MM.1S (cell line): ENCODE data around the gene MMP13.
"Not testable (repeated sequence)": the region's sequence is repeated elsewhere in the genome, so short reads cannot be mapped to it uniquely, and the experiment has no call there.

Experiments
- DNase-seq: peaks from one replicate; pipeline ENCODE4 v3.0.0-alpha.2; 2015
- H2AFZ ChIP-seq: fragments of 300-600 bp; sonication (generic); 2 replicates; pipeline ENCODE4 v1.6.0; 2016; ENCODE audit warnings: antibody characterized with exemption, low read length
- H3F3A ChIP-seq: fragments of 300-600 bp; sonication (generic); 2 replicates; pipeline ENCODE4 v1.6.1; 2016; ENCODE audit warnings: mild to moderate bottlenecking, antibody characterized with exemption, low read length, moderate library complexity, mixed read lengths; ENCODE audit not compliant: insufficient read depth
- H3K27ac ChIP-seq: fragments of 300-600 bp; sonication (generic); 2 replicates; pipeline ENCODE4 v1.5.1; 2016; ENCODE audit warnings: mild to moderate bottlenecking, low read length
- H3K27me3 ChIP-seq: fragments of 300-600 bp; sonication (generic); replicated peaks from 2 replicates; pipeline ENCODE4 v1.6.0; 2016; ENCODE audit warnings: low read length; ENCODE audit not compliant: insufficient read depth
- H3K36me3 ChIP-seq: fragments of 300-600 bp; sonication (generic); replicated peaks from 2 replicates; pipeline ENCODE4 v1.6.1; 2016; ENCODE audit warnings: mild to moderate bottlenecking, low read length, mixed read lengths; ENCODE audit not compliant: insufficient read depth
- H3K4me1 ChIP-seq: fragments of 300-600 bp; sonication (generic); 2 replicates; pipeline ENCODE4 v1.6.1; 2016; ENCODE audit warnings: low read length, mixed read lengths
- H3K4me2 ChIP-seq: fragments of 300-600 bp; sonication (generic); 2 replicates; pipeline ENCODE4 v1.6.0; 2016; ENCODE audit warnings: low read depth, low read length
- H3K4me3 ChIP-seq: fragments of 300-600 bp; sonication (generic); 2 replicates; pipeline ENCODE4 v1.5.1; 2016; ENCODE audit warnings: low read length, mixed read lengths
- H3K79me2 ChIP-seq: fragments of 300-600 bp; sonication (generic); 2 replicates; pipeline ENCODE4 v1.6.1; 2016; ENCODE audit warnings: mixed run types, low read length, mixed read lengths
- H3K9ac ChIP-seq: fragments of 300-600 bp; sonication (generic); 2 replicates; pipeline ENCODE4 v1.6.1; 2016; ENCODE audit warnings: low read length, mixed read lengths
- H3K9me2 ChIP-seq: fragments of 300-600 bp; sonication (generic); replicated peaks from 2 replicates; pipeline ENCODE4 v1.6.1; 2016; ENCODE audit warnings: mild to moderate bottlenecking, low read length, mixed read lengths; ENCODE audit not compliant: insufficient read depth
- H3K9me3 ChIP-seq: fragments of 300-600 bp; sonication (generic); replicated peaks from 2 replicates; pipeline ENCODE4 v1.6.1; 2016; ENCODE audit warnings: mild to moderate bottlenecking, low read length, mixed read lengths; ENCODE audit not compliant: insufficient read depth
- H4K20me1 ChIP-seq: fragments of 300-600 bp; sonication (generic); 2 replicates; pipeline ENCODE4 v1.6.1; 2016; ENCODE audit warnings: mild to moderate bottlenecking, low read length, moderate library complexity, mixed read lengths; ENCODE audit not compliant: insufficient read depth
- EZH2 ChIP-seq: fragments of 300-600 bp; sonication (generic); optimal IDR thresholded peaks from 2 replicates; pipeline ENCODE3; 2017; ENCODE audit warnings: low read depth, mild to moderate bottlenecking, antibody characterized with exemption, low read length, mixed read lengths
- EZH2phosphoT487 ChIP-seq: fragments of 300-600 bp; sonication (generic); IDR thresholded peaks from 2 replicates; pipeline ENCODE4 v1.6.1; 2018; ENCODE audit warnings: antibody characterized with exemption, low read length
- TF ChIP-seq, protein P1 (sequence below): fragments of 300-600 bp; sonication (generic); IDR thresholded peaks from 2 replicates; pipeline ENCODE4 v1.5.1; 2016; ENCODE audit warnings: antibody characterized with exemption, low read length, mixed read lengths

The MMP13 gene

DNA sequence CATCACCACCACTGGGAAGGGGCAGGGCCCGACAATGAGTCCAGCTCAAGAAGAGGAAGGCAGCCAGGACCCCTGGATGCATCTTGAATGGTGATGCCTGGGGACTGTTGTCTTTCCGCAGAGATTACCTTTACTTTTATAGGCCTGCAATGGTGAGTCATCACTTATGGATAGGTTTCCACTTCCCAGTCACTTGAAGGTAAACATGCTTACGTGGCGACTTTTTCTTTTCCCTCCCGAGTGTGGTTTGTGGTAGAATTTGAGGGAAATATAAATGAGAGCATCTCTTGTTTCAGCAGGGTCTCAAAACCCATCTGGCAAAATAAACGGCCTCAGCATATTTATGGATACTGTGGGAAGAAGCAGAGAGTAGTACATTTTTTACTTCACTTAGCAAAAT lies at the start of gene MMP13:
Gene MMP13 (minus strand): TSS at position 109 of the 400 bp plus-strand sequence. CDS start 27 bp downstream, at position 82.
- Histone ChIP-seq H3K27ac (no peak within 1 kb of the TSS), H2AFZ (no peak within 1 kb of the TSS), H3K9me3 (no peaks in the 10 kb centered on the region), H3F3A (no peaks in the 10 kb centered on the region), H3K27me3 (no peaks in the 10 kb centered on the region), H3K4me2 (no peak within 1 kb of the TSS), H3K4me3 (no peak within 1 kb of the TSS), H3K79me2 (no peaks in the 10 kb centered on the region), H3K9me2 (no peaks in the 10 kb centered on the region), H3K4me1 (no peaks in the 10 kb centered on the region), H4K20me1 (no peaks in the 10 kb centered on the region), H3K36me3 (no peaks in the 10 kb centered on the region), H3K9ac (no peak within 1 kb of the TSS)
- TF ChIP-seq EZH2: no peak
- TF ChIP-seq, protein P1, sequence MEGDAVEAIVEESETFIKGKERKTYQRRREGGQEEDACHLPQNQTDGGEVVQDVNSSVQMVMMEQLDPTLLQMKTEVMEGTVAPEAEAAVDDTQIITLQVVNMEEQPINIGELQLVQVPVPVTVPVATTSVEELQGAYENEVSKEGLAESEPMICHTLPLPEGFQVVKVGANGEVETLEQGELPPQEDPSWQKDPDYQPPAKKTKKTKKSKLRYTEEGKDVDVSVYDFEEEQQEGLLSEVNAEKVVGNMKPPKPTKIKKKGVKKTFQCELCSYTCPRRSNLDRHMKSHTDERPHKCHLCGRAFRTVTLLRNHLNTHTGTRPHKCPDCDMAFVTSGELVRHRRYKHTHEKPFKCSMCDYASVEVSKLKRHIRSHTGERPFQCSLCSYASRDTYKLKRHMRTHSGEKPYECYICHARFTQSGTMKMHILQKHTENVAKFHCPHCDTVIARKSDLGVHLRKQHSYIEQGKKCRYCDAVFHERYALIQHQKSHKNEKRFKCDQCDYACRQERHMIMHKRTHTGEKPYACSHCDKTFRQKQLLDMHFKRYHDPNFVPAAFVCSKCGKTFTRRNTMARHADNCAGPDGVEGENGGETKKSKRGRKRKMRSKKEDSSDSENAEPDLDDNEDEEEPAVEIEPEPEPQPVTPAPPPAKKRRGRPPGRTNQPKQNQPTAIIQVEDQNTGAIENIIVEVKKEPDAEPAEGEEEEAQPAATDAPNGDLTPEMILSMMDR: no peak
- no peak for DNase-seq

DNA sequence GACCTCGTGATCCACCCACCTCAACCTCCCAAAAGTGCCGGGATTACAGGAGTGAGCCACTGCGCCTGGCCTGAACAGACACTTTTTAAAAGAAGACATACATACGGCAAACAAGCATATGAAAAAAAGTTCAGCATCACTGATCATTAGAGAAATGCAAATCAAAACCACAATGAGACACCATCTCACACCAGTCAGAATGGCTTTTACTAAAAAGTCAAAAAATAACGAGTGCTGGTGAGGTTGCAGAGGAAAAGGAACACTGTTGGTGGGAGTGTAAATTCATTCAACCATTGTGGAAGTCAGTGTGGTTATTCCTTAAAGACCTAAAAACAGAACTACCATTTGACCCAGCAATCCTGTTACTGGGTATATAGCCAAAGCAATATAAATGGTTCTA lies 48.7 kb upstream of the MMP13 start:
- not testable (repeated sequence) for H2AFZ ChIP-seq, H3K9ac ChIP-seq, H3K36me3 ChIP-seq, H4K20me1 ChIP-seq, H3K9me3 ChIP-seq, H3K27me3 ChIP-seq, H3K27ac ChIP-seq, H3F3A ChIP-seq, H3K79me2 ChIP-seq, H3K4me3 ChIP-seq, H3K9me2 ChIP-seq, H3K4me2 ChIP-seq, H3K4me1 ChIP-seq, DNase-seq

DNA sequence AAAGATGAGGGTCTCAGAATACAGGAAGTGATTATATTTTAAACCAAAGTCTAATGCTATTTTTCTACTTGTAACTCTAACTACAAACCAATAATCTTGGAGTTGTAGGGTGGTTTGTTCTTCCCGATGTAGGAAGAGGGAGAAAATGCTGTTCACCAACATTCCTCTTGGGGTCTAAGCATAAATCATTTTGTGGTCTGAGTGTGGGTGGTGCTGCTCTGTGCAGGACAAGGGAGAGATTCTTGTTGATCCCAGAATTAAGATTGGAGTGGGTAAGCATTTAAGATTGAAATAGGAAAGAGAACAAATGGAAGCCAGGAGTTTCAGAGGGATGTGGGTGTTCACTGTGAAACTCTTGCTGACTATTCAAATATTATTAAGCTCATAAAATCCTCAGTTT lies 38.6 kb upstream of the MMP13 start:
- TF ChIP-seq, protein P1: no peak
- TF ChIP-seq EZH2 (no peak), EZH2phosphoT487 (no peak)
- no peak for DNase-seq
- no peak overlapping the region for H3K4me2 ChIP-seq
- H3K27me3 ChIP-seq: no peaks in the 10 kb centered on the region
- H3K36me3 ChIP-seq: no peaks in the 10 kb centered on the region
- H4K20me1 ChIP-seq: no peaks in the 10 kb centered on the region
- no peak overlapping the region for H3K9ac ChIP-seq
- no peaks in the 10 kb centered on the region for H3K9me2 ChIP-seq
- no peak overlapping the region for H2AFZ ChIP-seq
- H3K79me2 ChIP-seq: no peaks in the 10 kb centered on the region
- no peaks in the 10 kb centered on the region for H3K9me3 ChIP-seq
- no peaks in the 10 kb centered on the region for H3F3A ChIP-seq
- H3K4me3 ChIP-seq: no peak overlapping the region
- no peaks in the 10 kb centered on the region for H3K4me1 ChIP-seq
- H3K27ac ChIP-seq: no peak overlapping the region

DNA sequence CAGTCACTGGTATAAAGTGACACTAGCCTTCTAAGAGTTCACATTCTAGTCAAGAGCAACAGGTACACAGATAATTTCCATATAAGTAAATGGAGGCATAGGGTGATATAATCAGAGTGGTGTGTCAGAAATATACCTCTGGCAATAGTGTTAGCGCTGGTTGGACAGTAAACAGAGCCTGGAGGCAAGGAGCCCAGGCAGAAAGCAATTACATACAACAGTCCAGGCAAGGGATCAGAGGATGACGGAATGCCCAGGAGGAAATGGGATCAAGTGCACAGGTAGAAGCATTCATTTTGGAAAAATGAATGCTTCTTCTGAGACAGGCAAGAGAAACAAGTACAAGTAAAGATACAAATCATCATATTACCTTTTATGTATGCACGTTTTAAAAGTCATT lies 36.2 kb upstream of the MMP13 start:
- DNase-seq: no peak
- H3K27me3 ChIP-seq: no peaks in the 10 kb centered on the region
- no peak overlapping the region for H3K4me3 ChIP-seq
- H4K20me1 ChIP-seq: no peaks in the 10 kb centered on the region
- TF ChIP-seq EZH2phosphoT487 (no peak), EZH2 (no peak)
- TF ChIP-seq, protein P1: no peak
- H3K4me2 ChIP-seq: no peak overlapping the region
- H3K9ac ChIP-seq: no peak overlapping the region
- H3K4me1 ChIP-seq: no peaks in the 10 kb centered on the region
- no peaks in the 10 kb centered on the region for H3K36me3 ChIP-seq
- no peaks in the 10 kb centered on the region for H3K79me2 ChIP-seq
- H3F3A ChIP-seq: no peaks in the 10 kb centered on the region
- no peak overlapping the region for H2AFZ ChIP-seq
- H3K27ac ChIP-seq: no peak overlapping the region
- H3K9me2 ChIP-seq: no peaks in the 10 kb centered on the region
- H3K9me3 ChIP-seq: no peaks in the 10 kb centered on the region
